NCI-H2196 (cell line): Measurements from ENCODE around the gene PLCXD1.

Source experiments
- DNase-seq: peaks from one replicate; lab custom pipeline; 2025; ENCODE audit not compliant: unreplicated experiment; lab: John Stamatoyannopoulos, UW

PLCXD1 gene

DNA sequence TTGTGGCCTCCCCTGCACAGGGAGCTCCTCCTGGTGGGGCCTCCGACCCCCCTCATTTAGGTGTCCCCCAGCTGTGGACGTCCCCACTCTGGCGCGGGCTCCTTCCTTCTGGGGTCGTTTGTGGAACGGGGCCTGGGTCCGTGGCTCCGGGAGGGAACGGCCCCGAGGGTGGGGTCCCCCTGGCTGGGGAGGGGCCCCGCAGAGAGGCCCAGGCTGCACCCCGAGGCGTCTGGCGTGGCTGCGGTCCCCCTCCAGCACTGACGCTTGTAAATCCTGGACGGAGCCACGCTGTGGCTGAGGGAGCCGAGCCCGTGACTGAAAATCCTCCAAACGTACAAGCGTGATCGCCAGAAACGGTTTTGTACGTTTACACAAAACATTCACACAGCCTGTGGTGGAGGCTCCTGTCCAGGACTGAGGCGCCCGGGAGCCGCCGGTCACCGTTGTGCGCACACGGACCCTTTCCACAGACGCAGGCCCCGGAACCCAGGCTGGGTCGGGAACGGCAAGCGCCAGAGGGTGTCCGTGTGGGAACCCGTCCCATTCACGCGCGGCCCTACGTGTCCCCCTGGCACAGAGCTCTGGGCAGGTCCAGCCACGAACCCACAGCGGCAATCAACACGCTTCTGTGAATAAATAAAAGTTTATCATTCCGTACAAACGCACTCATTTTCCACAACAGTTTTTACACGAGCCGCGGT is 52.6 kb downstream of the PLCXD1 start:
- no peak for DNase-seq

- DNase-seq: no peak
Measured at GRCh38 chrX:334331-334891, 53.2 kb downstream of the PLCXD1 start.

- DNase-seq: no peak
Measured at GRCh38 chrX:334971-335757, 54.0 kb downstream of the PLCXD1 start.

DNA sequence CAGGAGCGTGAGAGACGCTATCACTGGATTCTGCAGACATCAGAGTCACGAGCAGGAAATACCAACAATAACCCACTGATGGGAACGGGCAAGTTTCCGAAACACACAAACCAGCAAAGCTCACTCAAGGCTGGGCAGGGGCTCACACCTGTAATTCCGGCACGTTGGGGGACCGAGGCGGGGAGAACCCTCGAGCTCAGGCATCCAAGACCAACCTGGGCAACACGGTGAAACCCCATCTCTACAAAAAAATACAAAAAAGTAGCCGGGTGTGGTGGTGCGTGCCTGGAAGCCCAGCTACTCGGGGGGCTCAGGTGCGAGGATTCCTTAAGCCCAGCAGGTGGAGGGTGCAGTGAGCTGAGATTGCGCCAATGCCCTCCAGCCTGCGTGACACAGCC is 54.6 kb downstream of the PLCXD1 start:
- no peak for DNase-seq

GRCh38 chrX:336227-336626 is 55.0 kb downstream of the PLCXD1 start:
- no peak for DNase-seq

- no peak for DNase-seq
Measured at GRCh38 chrX:337331-337831, 56.2 kb downstream of the PLCXD1 start.

DNA sequence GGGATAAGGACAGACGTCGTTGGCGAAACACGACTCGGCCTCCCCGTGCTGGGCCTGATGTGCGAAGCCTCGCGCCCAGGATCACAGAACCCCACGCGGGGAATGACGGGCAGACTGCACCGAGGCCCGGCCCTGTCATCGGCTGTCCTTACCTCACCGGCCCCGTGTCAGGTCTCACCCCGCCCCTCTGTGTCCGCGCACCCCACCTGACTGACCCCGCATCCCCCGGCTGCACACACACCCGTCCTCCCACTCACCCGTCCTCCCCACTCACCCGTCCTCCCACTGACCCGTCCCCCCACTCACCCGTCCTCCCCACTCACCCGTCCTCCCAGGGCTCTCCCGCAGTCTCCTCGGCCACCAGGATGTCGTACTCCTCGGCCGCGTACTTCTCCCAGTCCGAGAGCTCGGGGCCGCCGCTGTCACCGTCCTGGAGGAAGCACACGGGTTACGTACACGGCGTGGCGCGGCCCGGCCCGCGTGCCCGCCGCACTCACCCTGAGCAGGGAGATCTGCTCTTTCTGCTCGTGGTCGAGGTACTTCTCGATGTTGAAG is 57.2 kb downstream of the PLCXD1 start:
- DNase-seq: no peak

- DNase-seq: no peak
Measured at GRCh38 chrX:338836-339400, 57.7 kb downstream of the PLCXD1 start.

DNA sequence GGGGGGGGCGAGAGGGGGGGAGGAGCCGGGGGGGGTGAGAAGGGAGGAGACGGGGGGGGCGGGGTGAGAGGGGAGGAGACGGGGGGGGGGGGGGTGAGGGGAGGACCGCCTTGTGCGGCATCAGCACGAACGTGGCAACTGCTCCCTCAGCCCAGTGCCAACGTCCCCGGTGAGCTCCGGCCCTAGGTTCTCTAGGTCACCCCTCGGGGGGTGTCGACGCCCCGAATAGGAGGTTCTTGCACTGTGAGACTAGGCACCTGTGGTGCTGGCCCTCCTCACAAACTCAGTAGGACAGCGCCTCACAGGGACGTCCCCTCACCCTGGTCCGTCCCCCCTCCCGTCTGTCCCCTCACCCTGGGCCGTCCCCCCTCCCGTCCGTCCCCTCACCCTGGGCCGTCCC is 58.9 kb downstream of the PLCXD1 start:
- DNase-seq: no peak

GRCh38 chrX:340641-341423 is 59.7 kb downstream of the PLCXD1 start:
- no peak for DNase-seq

DNA sequence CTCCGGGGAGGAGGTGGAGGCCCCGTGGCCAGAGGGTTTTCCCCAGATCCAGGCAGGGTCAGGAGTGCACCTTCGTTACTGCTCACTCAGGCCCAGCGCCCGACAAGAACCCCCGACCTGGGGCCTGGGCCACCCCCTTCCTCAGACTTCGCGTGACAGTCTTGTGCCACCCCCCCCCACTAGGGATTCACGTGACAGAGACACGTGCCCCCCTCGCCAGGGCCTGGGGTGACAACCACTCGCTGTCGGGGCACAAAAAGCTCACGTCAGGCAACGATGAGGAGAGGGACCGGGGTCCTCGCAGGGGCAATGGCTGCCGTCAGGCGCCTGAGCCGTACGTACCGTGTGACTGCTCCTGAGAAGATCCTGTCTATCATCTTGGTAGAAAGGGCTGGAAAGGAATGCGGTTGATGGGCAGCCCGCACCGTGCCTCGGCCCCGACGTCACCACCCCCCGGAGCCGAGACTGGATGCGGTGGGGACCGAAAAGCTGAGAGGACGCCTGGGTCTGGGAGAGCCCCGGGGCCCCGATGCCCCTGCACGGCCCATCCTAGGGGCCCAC is 60.4 kb downstream of the PLCXD1 start:
- DNase-seq: no peak

- no peak for DNase-seq
Measured at GRCh38 chrX:344371-344901, 63.3 kb downstream of the PLCXD1 start.

GRCh38 chrX:345020-345925 is 64.1 kb downstream of the PLCXD1 start:
- DNase-seq: no peak

- DNase-seq: no peak
Measured at GRCh38 chrX:346034-346813, 65.0 kb downstream of the PLCXD1 start.

DNA sequence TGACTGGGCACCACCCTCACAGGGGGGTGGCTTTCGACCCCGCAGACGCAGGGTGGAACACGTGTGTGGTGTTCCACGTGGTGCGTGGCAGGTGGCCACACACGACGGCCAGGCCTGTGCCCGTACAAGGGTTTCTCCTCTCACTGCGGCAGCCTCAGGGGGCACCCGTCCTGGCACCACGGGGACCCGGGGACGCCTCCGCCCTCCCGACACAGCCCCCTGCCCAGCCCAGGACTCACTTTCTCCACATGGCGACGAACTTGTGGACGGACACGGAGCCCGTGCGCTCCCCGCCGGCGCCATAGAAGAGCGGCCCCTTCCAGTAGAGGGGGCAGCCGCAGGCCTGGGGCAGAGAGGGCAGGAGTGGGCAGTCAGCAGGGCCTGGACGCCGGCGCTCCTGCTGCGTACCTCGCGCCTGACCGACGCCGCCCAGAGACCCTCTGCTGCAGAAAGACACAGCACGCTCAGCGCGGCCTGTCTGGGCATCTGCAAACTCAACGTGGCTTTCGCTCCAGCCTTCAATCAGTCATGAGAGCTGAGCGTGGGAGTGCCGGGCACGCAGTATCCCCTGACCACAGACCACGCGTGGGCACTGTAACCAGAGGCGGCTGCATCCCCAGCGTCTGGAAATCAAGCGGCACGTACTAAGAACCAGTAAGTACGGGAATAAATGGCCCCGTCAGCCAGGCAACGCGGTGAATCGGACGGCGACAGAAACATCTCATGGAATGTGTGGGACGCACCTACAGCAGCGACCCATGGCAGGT is 66.4 kb downstream of the PLCXD1 start:
- DNase-seq: no peak

GRCh38 chrX:348461-349117 is 67.4 kb downstream of the PLCXD1 start:
- DNase-seq: no peak

DNA sequence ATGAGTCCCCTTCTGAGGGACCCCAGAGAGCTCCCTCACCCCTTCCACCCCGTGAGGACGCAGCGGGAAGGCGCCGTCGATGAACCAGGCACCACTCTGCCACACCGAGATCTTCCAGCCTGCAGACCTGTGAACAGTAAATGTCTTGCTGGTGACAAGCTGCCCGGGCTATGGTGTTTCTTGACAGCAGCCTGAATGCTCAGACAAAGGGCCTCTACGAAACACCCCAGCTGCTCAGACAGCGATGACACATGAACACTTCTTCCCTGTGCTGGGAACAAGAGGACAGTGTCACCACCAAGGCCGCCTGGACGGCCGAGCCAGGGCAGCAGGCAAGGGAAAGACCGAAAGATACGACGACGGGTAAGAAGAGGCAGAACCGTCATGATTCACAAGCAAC is 68.0 kb downstream of the PLCXD1 start:
- DNase-seq: no peak
